A549 (cell line): ENCODE data around the gene TMEM171. TPM values are rescaled to one million over a fixed set of nuclear protein-coding genes. Genes with fewer than 3 reads are reported as not detected.

Source experiments
- ATAC-seq, 2 experiments: fragments of 200-7000 bp in 1 of 2; fragments of >200 bp in 1 of 2; cut with Nextera tagmentation in 1 of 2; cut with Tn5 transposase in 1 of 2; 3 replicates each; pipeline versions ENCODE4 v1.8.0 to v1.9.1; 2018 to 2020; ENCODE audit warnings: mild to moderate bottlenecking in 1 of 2, moderate library complexity in 1 of 2
- CTCF ChIA-PET: fragments of 300-600 bp; sonication (Branson Sonifier 250); formaldehyde crosslinking; extraction: SDS; loops from one replicate; lab custom pipeline; 2021; ENCODE audit warnings: antibody characterized with exemption, inconsistent platforms; lab: Yijun Ruan, JAX
- POLR2A ChIA-PET: fragments of 350-600 bp; formaldehyde crosslinking; extraction: SDS; loops from one replicate; lab custom pipeline; 2021; ENCODE audit warnings: antibody characterized with exemption, inconsistent platforms; lab: Yijun Ruan, JAX
- DNase-seq, 2 experiments: peaks; one replicate each; pipeline versions ENCODE4 v3.0.0 to v3.0.0-alpha.2; 2011 to 2016; ENCODE audit warnings: low read depth in 1 of 2, low spot score in 1 of 2
- FAIRE-seq: peaks from 2 replicates; lab custom pipeline; 2011; peaks lifted over from hg19 to GRCh38; lab: Jason Lieb, UNC
- H3K27ac ChIP-seq, 2 experiments: fragments of >200 bp; sonication (Bioruptor Twin); formaldehyde crosslinking; 3 replicates each; pipeline ENCODE4 v1.5.1; 2016 to 2017
- H3K4me1 ChIP-seq: fragments of >200 bp; sonication (Bioruptor Twin); formaldehyde crosslinking; 3 replicates; pipeline ENCODE4 v1.6.1; 2016
- H3K4me2 ChIP-seq: fragments of >200 bp; sonication (Bioruptor Twin); formaldehyde crosslinking; 3 replicates; pipeline ENCODE4 v1.6.1; 2016
- H3K4me3 ChIP-seq: fragments of >200 bp; sonication (Bioruptor Twin); formaldehyde crosslinking; 3 replicates; pipeline ENCODE4 v1.5.1; 2016
- H3K9me3 ChIP-seq: fragments of >200 bp; sonication (Bioruptor Twin); formaldehyde crosslinking; 3 replicates; pipeline ENCODE4 v1.6.1; 2016
- HOXB5 ChIP-seq: fragments of 250-450 bp; sonication (Bioruptor Pico); IDR thresholded peaks from 2 replicates; pipeline ENCODE4 v1.5.0; 2020; ENCODE audit warnings: mild to moderate bottlenecking, moderate library complexity
- JUNB ChIP-seq: fragments of >200 bp; sonication (Bioruptor Twin); formaldehyde crosslinking; IDR thresholded peaks from 2 replicates; pipeline ENCODE4 v1.6.1; 2016
- RAD21 ChIP-seq, 2 experiments: fragments of >200 bp in 1 of 2; sonication (Bioruptor Twin) in 1 of 2; formaldehyde crosslinking in 1 of 2; IDR thresholded peaks in 1 of 2; conservative IDR thresholded peaks in 1 of 2; 2 replicates in 1 of 2; 3 replicates in 1 of 2; pipeline ENCODE4 v1.6.1; 2012 to 2018; ENCODE audit warnings: inconsistent platforms in 1 of 2
- TP53 ChIP-seq: fragments of 250-450 bp; sonication (Bioruptor Pico); IDR thresholded peaks from 2 replicates; pipeline ENCODE4 v1.5.0; 2021; ENCODE audit warnings: mild to moderate bottlenecking, moderate library complexity
- ZC3H11A ChIP-seq: fragments of 450-650 bp; IDR thresholded peaks from 2 replicates; pipeline ENCODE4 v1.6.1; 2014; ENCODE audit warnings: antibody characterized with exemption, mild to moderate bottlenecking
- ZFP36 ChIP-seq: fragments of 450-650 bp; IDR thresholded peaks from 2 replicates; pipeline ENCODE4 v1.6.1; 2014; ENCODE audit warnings: borderline replicate concordance; ENCODE audit not compliant: partially characterized antibody
- ZSCAN20 ChIP-seq: fragments of 250-450 bp; sonication (Bioruptor Pico); IDR thresholded peaks from 2 replicates; pipeline ENCODE4 v1.8.0; 2022; ENCODE audit warnings: mild to moderate bottlenecking, moderate library complexity
- WGBS: methylation state at CpG from one replicate; pipeline ENCODE4 v1.1.6; 2017; ENCODE audit errors: missing lambda C conversion rate; 5-methylcytosine and 5-hydroxymethylcytosine counted together
- polyA plus RNA-seq, 4 experiments: library from polyadenylated mRNA; depleted of rRNA in 3 of 4; stranded (reverse); fragments of >200 nt; fragmentation: RNase III in 1 of 4; extraction: RNeasy Plus Mini Kit Qiagen cat#74134 plus additional on column Dnase treatment in 1 of 4; gene quantifications; 2 replicates in 3 of 4; 3 replicates in 1 of 4; pipeline ENCODE4 v1.2.3, GENCODE V29; 2011 to 2017
- TF ChIP-seq, protein P1 (sequence below): fragments of 250-450 bp; sonication (Bioruptor Pico); IDR thresholded peaks from 2 replicates; pipeline ENCODE4 v1.5.0; 2020; ENCODE audit warnings: low read depth, mild to moderate bottlenecking, moderate library complexity
- TF ChIP-seq, protein P2 (sequence below): fragments of 150-350 bp; IDR thresholded peaks from 2 replicates; pipeline ENCODE4 v1.6.1; 2014; ENCODE audit warnings: low read depth, mild to moderate bottlenecking, low read length
- TF ChIP-seq, protein P3 (sequence below): fragments of >200 bp; sonication (Bioruptor Twin); formaldehyde crosslinking; IDR thresholded peaks from 3 replicates; pipeline ENCODE4 v1.5.1; 2016
- TF ChIP-seq, protein P4 (sequence below): fragments of 200-600 bp; sonication (generic); IDR thresholded peaks from 2 replicates; pipeline ENCODE4 v1.6.1; 2016; ENCODE audit warnings: antibody characterized with exemption, mild to moderate bottlenecking, moderate library complexity

The TMEM171 gene
- polyA plus RNA-seq, 2 of the 4 experiments (the other 2 are of a cell fraction) = 1.5 to 6.7 TPM

- no peak overlapping the region for H3K4me2 ChIP-seq
- POLR2A ChIA-PET = no interaction called here
- no peaks in the 10 kb centered on the region; the same call in 2 of the 3 replicates for H3K4me1 ChIP-seq
- H3K27ac ChIP-seq = no peak overlapping the region
- H3K9me3 ChIP-seq = no peaks in the 10 kb centered on the region
- TF ChIP-seq, protein P1, sequence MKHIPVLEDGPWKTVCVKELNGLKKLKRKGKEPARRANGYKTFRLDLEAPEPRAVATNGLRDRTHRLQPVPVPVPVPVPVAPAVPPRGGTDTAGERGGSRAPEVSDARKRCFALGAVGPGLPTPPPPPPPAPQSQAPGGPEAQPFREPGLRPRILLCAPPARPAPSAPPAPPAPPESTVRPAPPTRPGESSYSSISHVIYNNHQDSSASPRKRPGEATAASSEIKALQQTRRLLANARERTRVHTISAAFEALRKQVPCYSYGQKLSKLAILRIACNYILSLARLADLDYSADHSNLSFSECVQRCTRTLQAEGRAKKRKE (CRISPR knock-in tag) = no peak
- TF ChIP-seq RAD21 (conservative IDR thresholded peaks at IDR 0.05 in 1 of 2, IDR thresholded peaks at IDR 0.05 in 1 of 2) = peak in 1 of 2 experiments; percentile 6; a peak in 1 of 5 replicates
- DNase-seq = peak; percentile 40 to 41
- 56% methylated on average over 6 of the region's 6 CpGs for WGBS
- CTCF ChIA-PET = interaction anchor here (0.6 to 1.7 kb wide), 4 partner anchors 11 to 304 kb away, joined by 3 to 5 read pairs (median 3); no protein-coding TSS in a partner anchor
- no peak for FAIRE-seq
- H3K4me3 ChIP-seq = no peak overlapping the region
- ATAC-seq = peak; percentile 75 to 91; a peak in 5 of 6 replicates
Measured at GRCh38 chr5:73135429-73136054, 15.2 kb downstream of the TMEM171 start.

DNA sequence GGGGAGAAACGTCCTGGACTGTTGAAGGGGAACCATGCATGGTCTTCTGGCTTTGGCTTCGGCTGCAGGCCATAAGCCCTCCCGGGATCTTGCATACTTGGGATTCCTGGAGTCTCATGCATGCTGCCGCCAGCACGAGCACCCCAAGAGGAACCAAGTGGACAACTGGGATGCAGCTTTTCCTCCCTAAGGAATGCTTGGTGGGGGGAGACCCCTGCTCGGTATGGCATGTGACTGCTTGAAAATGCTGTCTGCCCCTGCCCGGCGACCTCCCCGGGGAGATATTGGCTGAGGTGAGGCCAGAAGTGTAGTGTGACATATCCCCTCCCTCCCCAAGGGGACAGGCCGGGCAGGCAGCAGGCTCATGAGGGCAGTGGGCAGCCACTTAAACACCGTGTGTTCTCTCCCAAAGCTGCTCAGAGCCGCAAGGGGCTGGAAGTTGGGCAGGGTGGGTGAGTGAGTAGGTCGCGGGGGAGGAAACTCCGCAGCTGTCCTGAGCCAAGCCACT lies 15.7 kb downstream of the TMEM171 start:
- ChIA-PET POLR2A (no interaction called here), CTCF (interaction anchor here (1.6 to 1.7 kb wide), 2 partner anchors 66 to 80 kb away, joined by 3 to 5 read pairs; no protein-coding TSS in a partner anchor)
- no peaks in the 10 kb centered on the region; the same call in 2 of the 3 replicates for H3K4me1 ChIP-seq
- DNase-seq (no peak), FAIRE-seq (no peak), ATAC-seq (no peak; a peak in 1 of 6 replicates)
- 79% methylated on average over 12 of the region's 15 CpGs for WGBS
- H3K4me2 ChIP-seq = no peak overlapping the region
- TF ChIP-seq JUNB (no peak), HOXB5 (CRISPR knock-in tag) (no peak), ZFP36 (no peak), ZC3H11A (no peak), ZSCAN20 (CRISPR knock-in tag) (no peak), TP53 (CRISPR knock-in tag) (no peak)
- TF ChIP-seq, protein P1 (CRISPR knock-in tag) = no peak
- TF ChIP-seq, protein P2, sequence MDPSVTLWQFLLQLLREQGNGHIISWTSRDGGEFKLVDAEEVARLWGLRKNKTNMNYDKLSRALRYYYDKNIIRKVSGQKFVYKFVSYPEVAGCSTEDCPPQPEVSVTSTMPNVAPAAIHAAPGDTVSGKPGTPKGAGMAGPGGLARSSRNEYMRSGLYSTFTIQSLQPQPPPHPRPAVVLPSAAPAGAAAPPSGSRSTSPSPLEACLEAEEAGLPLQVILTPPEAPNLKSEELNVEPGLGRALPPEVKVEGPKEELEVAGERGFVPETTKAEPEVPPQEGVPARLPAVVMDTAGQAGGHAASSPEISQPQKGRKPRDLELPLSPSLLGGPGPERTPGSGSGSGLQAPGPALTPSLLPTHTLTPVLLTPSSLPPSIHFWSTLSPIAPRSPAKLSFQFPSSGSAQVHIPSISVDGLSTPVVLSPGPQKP = no peak
- TF ChIP-seq, protein P3, sequence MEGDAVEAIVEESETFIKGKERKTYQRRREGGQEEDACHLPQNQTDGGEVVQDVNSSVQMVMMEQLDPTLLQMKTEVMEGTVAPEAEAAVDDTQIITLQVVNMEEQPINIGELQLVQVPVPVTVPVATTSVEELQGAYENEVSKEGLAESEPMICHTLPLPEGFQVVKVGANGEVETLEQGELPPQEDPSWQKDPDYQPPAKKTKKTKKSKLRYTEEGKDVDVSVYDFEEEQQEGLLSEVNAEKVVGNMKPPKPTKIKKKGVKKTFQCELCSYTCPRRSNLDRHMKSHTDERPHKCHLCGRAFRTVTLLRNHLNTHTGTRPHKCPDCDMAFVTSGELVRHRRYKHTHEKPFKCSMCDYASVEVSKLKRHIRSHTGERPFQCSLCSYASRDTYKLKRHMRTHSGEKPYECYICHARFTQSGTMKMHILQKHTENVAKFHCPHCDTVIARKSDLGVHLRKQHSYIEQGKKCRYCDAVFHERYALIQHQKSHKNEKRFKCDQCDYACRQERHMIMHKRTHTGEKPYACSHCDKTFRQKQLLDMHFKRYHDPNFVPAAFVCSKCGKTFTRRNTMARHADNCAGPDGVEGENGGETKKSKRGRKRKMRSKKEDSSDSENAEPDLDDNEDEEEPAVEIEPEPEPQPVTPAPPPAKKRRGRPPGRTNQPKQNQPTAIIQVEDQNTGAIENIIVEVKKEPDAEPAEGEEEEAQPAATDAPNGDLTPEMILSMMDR = no peak
- TF ChIP-seq, protein P4, sequence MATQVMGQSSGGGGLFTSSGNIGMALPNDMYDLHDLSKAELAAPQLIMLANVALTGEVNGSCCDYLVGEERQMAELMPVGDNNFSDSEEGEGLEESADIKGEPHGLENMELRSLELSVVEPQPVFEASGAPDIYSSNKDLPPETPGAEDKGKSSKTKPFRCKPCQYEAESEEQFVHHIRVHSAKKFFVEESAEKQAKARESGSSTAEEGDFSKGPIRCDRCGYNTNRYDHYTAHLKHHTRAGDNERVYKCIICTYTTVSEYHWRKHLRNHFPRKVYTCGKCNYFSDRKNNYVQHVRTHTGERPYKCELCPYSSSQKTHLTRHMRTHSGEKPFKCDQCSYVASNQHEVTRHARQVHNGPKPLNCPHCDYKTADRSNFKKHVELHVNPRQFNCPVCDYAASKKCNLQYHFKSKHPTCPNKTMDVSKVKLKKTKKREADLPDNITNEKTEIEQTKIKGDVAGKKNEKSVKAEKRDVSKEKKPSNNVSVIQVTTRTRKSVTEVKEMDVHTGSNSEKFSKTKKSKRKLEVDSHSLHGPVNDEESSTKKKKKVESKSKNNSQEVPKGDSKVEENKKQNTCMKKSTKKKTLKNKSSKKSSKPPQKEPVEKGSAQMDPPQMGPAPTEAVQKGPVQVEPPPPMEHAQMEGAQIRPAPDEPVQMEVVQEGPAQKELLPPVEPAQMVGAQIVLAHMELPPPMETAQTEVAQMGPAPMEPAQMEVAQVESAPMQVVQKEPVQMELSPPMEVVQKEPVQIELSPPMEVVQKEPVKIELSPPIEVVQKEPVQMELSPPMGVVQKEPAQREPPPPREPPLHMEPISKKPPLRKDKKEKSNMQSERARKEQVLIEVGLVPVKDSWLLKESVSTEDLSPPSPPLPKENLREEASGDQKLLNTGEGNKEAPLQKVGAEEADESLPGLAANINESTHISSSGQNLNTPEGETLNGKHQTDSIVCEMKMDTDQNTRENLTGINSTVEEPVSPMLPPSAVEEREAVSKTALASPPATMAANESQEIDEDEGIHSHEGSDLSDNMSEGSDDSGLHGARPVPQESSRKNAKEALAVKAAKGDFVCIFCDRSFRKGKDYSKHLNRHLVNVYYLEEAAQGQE = no peak
- H3K9me3 ChIP-seq = no peaks in the 10 kb centered on the region
- H3K4me3 ChIP-seq = no peak overlapping the region
- no peak overlapping the region for H3K27ac ChIP-seq
